RPMI7951 (cell line): ENCODE results near the gene CCNL2. TPM values are rescaled to one million over a fixed set of nuclear protein-coding genes. Genes with fewer than 3 reads are reported as not detected.
A peak's percentile ranks its signal among the peaks of the same experiment; 100 is the strongest.
"Not testable (repeated sequence)": the region's sequence is repeated elsewhere in the genome, so short reads cannot be mapped to it uniquely, and the experiment has no call there.

Source experiments
- DNase-seq: peaks from one replicate; pipeline ENCODE4 v3.0.0-alpha.2; 2012; ENCODE audit warnings: low read depth
- total RNA-seq: library from RNA; depleted of rRNA; stranded (reverse); fragments of >200 nt; shearing (Covaris generic); gene quantifications from 2 replicates; pipeline ENCODE4 v1.2.3, GENCODE V29; 2014

Gene CCNL2
- total RNA-seq, 1 experiment from 2014 or later, result 62.8 TPM

DNA sequence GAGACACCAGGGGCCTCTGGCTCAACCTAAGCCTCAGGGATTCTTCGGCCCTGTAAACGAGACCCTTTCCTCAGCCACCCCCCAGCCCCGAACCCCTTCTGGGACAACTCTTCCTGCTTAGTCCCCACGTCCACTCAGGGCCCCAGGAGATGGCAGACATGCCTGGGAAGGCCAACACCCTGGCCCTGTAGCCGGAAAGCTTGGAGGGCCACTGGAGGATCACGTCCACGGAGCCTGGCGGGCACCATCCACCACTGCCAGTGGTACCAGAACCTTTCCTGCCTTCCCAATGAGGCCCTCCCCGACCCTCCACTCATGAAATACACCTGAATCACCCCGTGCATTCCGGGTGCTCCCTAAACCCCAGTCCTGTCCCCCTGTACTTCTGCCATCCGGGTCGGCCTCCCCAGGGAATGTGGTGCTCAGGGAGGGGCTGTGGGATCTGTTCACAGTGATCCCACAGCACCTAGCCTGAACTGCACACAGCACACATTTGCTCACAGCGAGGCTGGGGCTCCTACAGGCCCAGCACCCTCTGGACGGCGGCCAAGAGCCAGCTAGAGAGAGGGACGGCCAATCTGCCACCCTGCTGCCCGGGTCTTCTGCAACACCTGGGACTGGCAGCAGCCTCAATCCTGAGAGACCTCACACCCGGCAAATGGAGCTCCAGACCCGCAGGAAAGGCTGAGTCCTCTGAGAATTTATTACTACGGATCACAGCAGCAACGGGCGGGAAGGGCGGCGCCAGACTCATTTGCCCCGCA, 25.9 kb downstream of the CCNL2 start:
- DNase-seq, result no peak

DNA sequence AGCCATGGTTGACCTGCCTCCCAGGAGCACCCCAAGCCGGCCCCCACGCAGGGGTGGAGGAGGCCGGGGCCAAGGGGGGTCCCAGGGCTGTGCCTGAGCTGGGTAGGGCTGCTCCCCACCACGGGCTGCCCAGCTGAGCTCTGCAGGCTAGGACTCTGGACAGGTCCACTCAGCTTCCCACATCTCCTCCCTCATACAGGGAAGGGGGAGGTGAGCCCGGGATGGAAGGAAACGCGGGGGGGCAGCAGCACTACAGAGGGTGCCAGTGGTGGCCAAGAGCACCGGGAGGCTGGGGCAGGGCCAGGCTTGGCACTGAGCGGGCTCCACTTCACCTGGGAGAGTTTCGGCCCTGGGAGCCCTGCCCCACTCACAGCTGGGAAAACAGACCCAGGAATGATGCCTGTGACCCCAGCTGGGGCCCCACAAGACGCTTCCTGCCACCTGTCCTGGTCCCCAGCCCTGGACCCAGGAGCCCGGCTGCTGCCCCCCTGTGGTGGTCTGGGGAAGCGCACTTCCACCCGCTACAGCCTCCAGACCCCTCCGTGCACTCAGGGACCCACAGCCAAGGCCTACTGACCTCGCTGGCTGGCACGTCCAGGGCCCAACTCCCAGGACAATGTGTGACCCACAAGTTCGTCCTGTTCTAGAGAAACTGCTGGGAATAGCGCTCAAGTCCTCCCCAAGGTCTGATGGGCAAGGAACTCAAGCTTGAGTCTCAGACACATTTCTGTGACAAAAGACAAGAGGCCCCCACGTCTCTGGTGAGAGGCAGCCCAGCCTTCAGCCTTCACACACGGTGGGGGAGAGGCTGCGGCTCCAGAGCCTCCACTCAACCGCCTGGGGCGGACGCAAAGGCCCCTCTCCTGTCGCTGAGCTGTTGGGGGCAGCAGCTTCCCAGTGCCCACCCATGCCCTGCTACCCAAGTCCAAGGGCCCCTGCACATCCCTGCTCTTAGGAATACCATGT, 27.1 kb downstream of the CCNL2 start:
- DNase-seq, result peak; percentile 55

DNA sequence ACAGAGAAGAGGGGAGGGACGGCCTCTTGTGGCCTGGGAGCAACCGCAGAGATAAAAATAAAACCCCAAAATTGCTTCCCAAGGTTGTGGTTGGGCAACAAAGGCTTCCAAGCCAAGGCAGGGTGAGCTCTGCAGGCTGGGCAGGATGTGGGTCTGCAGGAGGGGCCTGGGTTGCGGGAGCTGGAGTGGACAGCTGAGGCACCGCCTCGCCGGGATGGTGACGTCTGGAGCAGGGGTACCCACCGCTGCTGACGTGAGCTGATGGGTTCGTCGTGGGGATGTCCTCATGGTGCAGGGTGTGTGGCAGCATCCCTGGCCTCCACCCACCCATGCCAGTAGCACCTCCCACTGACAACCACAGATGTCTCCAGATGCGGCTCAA, 27.8 kb downstream of the CCNL2 start:
- peak; percentile 82 for DNase-seq

DNA sequence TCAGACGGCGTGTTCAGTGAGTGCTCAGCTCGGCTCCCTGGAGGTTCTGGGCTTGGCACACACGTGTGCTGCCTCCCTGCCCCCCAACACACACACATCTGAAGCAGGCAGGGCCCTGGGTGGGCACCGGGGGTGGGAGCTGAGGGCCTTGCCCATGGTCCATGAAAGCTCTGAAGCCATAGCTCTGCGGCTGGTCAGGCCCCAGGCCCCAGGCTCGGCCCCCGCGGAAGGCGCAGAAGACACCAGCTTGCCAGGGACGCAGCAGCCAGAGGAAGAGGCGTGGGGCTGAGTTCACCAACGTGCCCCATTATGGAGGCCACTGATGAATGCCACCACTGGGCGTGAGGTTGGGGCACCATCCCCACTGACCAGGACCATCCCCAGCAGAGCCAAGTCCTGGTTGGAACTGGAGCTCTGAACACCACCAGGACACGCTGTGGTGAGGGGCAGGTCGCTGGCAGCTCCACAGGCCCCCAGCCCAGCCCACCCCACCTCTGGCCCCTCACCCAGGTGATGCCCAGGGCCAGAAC, 28.3 kb downstream of the CCNL2 start:
- DNase-seq, result no peak

DNA sequence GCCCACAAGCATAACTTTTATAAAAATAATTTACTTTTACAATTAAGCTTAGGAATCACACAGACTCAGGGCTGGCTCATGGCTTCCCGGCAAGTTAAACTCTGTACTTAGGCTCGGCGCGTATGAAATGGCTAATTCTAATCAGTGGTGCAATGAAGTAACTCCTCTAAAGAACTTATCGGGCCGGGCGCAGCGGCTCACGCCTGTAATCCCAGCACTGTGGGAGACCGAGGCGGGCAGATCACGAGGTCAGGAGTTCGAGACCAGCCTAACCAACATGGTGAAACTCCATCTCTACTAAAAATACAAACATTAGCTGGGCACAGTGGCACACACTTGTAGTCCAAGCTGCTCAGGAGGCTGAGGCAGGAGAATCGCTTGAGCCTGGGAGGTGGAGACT, 29.0 kb downstream of the CCNL2 start:
- DNase-seq, result not testable (repeated sequence)

DNA sequence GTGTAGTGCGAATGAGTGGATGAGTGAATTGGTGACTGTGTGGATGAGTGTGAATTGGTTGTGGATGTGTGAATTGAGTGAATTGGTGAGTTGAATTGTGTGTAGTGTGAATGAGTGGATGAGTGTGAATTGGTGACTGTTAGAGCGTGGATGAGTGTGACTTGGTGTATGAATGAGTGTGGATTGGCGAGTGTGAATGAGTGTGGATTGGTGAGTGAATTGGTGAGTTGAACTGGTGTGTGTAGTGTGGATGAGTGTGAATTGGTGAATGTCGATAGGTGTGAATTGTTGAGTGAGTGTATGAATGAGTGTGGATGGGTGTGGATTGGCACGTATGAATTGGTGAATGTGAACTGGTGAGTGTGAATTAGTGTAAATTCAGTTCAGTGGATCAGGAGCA, 31.8 kb downstream of the CCNL2 start:
- no peak for DNase-seq

DNA sequence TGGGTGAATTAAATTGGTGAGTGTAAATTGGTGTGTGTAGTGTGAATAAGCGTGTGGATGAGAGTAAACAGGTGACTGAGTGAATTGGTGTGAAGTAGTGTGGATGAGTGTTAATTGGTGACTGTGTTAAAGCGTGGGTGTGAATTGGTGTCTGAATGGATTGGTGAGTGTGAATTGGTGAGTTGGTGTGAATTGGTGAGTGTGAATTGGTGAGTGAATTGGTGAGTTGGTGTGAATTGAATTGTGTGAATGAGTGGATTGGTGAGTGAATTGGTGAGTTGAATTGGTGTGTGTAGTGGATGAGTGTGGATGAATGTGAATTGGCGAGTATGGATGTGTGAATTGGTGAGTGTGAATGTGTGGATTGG, 32.5 kb downstream of the CCNL2 start:
- DNase-seq, result no peak

DNA sequence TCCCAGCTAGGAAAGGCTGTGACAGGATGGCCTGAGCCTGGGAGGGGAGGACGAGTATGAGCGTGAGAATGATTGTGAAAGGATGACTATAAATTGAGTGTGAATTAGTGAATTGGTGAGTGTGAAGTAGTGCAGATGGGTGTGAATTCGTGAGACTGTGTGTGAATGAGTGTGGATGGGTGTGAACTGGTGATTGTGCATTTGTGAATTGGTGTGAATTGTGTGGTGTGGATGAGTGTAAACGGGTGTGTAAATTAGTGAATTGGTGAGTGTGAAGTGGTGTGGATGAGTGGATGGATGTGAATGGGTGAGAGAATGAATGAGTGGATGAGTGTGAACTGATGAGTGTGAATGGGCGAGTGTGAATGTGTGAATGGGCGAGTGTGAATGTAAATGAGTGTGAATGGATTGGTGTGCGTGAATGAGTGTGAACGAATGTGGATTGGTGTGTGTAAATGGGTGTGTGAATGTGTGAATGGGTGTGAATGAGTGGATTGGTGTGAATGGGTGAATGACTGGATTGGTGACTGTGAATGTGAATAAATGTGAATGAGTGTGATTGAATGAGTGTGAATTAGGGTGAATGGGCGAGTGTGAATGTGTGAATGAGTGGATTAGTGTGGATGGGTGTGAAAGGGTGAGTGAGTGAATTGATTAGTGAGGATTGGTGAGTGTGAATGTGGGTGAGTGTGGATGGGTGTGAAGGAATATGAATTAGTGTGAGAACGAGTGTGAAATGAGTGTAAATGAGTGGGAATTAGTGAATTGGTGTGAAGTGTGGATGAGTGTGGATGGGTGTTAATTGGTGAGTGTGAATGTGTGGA, 33.0 kb downstream of the CCNL2 start:
- no peak for DNase-seq

DNA sequence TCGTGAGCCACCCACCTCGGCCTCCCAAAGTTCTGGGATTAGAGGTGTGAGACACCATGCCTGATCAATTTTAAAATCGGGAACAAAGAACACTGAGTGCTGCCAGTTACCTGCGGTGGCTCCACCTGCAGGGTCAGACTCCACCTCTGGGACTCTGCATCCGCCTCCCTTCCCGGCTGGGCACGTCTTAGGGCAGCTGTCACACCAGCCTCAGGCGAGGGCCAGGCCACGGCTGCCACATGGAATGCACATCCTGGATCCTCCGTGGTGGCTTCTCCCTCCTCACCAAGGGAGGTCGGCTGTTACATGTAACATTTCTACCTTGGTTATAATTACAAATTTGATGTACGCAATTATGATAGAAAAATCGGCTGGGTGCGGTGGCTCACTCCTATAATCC, 34.9 kb downstream of the CCNL2 start:
- DNase-seq, result peak; percentile 61

DNA sequence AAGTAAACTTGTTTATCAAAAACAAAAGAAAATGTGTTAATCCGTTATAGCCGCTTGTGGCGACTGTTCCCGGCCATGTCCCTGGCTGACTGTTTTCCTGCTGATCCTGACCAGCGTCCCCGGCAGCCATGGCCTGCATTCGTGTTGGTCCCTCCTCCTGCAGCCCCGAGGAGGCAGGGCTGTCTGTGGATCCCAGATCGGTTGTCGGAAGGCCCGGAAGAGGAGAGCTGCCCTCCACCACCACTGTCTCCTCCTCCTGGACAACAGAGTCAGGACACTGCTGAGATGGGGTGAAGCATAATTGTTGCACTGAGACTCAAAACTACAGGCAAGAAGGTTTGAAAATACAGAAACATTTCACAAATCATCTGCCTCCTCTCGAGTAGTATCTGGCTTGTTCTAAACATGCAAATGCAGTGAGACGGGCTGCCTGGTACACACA, 37.1 kb downstream of the CCNL2 start:
- peak; percentile 62 for DNase-seq

DNA sequence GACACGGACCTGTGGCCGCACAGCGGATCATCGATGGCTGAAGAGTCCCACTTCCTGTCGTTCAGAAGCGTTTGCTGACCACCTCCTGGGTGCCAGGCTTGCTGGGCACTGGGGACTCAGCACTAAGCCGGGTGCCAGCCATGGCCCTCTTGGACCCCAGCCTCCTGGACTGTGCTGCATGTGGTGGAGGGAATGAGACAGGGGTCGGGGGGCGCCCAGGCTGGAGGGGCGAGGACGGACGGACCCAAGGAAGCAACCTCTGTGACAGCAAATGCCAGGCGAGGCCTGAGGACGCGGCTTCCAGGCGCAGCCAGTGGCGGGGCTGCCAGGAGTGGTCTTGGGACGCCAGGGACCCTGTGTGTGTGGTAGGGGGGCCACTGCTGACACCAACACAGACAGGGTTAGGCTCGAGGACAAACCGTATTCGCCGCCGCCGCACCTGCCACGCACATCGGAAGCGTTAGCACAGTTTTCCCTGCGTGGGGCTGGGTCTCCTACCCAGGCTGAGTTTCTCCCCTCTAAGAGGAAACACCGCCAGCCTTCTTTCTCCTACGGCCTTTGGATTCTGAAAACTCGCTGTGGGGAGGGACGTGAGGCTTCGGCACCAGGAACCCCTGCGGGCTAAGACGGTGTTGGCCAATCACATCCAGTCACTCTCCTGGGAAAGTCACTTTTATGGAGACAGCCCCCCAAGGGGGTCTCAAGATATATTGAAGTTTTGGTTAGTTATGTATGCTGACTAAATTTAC, 37.7 kb downstream of the CCNL2 start:
- no peak for DNase-seq

DNA sequence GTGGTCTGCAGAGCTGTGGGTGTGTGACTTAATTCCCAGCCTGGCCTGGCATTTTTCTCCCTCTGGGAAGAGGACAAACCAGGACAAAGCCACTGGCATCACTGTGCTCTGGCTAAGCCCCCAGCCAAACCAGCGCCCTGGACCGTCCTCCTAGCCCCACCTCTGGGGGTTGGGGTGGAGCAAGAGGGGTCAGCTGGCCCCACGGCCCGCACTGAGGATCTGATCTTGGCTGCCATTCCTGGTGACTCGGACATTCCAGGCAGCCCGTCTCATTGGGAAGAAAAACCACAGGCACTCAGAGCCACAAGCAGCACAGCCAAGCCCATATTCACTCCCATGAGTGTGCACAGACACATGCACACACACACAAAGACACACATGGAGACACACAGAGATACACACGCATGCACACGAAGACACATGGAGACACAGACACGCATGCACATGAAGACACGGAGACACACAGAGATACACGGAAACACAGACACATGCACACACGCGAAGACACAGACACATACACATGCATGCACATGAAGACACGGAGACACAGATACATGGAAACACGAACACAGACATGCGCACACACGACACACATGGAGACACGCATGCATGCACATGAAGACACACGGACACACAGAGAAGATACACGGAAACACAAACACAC, 38.5 kb downstream of the CCNL2 start:
- peak; percentile 96 for DNase-seq

DNA sequence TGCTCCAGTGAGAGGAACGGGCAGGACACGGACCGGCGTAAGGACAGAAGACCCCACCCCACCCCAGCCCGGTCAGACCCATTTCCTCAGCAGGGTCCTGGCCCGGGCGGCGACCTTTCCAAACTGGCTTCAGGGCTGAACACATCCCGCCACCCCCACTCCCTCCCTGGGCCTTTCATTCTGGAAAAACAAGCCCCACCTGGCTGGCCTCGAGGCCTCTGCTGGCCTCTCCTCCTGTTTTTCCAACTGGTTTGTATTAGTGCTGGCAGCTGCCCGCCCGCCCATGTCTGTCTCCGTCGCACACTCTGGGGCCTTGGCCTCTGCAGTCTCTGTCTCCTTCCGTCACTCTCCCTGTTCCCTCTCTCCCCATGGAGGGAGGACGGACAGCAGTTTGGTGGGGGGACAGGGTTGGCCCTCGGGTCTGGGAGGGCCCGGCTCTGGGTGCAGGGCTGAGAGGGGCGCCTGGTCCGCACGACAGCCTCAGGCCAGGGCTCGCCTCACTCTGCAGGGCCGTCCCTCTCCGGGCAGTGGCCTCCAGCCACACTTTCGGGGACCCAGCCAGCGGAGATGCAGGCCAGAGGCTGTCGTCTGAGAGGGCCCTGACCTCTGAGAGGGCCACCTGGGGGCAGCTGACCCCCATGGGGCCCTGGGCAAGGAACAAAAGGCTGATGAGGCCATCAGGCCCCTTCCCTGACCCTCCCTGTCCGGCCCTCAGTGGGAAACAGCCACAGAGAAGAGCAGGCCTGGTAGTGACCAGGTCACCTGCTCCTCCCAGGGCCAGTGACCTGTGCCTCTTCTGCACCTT, 39.3 kb downstream of the CCNL2 start:
- peak; percentile 85 for DNase-seq

DNA sequence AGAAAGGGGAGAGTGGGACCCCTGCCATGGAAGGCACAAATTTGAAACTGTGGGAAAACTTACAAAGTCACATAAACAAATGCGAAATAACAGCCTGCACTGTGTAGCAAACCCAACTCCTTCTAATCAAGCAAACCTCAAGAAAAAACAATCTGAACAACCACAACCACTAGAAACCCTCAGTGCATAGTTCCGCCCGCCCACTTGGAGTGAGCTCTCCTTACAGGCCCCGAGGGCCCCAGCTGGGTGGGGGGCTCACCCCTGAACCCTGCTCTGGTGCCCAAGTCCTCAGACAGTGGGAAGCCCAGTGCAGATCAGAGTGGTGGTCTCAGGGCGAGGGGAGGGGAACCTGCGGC, 39.8 kb downstream of the CCNL2 start:
- peak; percentile 69 for DNase-seq

DNA sequence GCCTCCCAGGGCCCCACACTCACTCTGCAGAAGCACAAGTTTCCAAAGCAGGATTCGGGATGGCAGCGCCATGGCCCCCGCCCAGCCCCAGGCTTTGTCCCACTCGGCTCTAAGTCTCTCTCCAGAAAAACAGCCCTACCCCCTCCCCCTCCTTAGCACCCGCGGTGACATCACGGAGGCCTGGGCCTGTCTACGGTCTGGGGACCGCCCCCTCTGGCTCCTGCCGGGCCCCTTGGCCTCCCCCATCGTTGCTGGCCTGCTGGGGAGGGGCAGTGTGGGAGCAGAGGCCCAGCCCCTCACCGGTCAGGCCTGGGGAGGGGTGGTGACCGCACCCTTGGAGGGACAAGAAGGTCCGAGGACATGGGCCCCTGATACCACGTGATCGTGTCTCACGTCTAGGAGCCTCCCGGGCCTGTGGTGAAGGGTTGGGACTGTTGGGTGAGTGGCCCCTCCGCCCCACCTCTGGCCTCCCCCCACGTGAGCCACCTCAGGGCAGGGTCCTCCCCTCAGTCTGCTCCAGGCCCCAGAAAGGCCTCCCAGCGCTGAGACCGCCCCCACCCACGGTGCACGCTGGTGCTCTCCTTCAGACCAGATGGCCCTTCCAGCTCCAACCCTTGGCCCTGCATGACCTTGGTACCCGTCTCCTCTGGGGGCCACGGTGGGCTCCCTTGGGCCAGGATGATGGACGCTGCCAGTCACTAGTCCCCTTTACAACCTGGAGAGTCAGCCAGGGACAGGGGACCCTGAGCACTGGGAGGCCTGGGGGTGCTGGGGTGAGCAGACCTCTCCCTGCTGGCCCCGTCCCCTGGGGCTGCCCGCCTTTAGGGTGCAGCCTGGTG, 40.5 kb downstream of the CCNL2 start, which contains the start of gene MXRA8:
TSS of gene MXRA8 (minus strand) at position 123 of the 839 bp plus-strand sequence. CDS start at position 72, 51 bp downstream.
- DNase-seq, result peak; percentile 44

DNA sequence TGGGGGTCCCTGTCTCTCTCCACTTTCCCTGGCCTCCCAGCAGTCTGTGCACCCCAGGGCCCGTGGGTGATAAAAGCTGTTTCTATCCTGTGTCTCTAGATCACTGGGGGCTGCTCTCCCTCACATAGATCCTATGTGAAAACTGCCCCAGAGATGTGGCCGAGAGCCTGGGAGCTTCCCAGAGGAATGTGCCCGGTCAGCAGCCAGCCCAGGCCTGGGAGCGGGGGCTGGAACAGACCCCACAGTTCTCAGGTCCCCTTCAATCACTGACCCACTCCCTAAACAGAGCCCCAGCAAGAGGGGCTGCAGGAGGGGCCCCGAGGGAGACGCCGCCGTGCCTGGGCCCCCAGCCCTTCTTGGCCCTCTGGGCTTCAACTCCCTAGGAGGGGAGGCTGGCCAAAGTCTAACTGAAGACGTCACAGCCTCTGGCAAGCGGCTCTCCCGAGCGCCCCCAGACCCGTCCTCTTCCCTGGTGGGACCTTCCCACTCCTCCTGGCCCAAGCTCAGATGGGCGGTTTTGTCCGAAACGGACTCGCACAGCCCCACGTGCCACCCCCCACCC, 41.2 kb downstream of the CCNL2 start:
- DNase-seq, result no peak

DNA sequence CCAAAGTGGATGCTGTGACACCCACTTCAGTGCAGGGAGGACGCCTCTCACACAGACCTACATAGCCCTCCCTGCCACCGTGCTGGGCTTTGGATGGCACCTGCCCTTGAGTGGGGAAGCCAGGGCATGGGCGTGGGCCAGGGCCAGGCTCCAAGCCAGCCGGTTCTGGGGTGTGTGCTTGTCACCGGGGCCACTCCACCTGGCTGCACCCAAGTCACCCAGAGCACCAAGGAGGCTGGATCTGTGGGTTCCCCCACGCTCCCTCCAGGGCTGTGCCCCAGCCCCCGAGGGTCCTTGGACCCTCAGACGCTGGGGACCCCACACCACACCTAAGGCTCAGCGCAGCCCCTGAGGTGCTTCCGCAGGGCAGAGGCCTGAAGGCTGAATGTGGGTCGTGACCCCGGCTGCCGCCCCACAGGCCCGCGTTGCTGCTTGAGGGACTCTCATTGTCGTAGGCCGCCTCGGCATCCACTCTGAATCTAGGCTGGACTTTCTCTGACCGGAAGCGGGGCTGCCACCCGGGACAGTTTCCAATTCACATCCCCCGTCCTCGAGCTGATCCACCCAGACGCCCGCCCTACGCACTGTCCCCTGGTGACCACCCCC, 42.2 kb downstream of the CCNL2 start:
- no peak for DNase-seq
